Left ventricle myocardium superior (tissue), 1 donor: ENCODE measurements around the gene NTM. TPM values are rescaled to one million over a fixed set of nuclear protein-coding genes. Genes with fewer than 3 reads are reported as not detected.
"Not testable (repeated sequence)": the region's sequence is repeated elsewhere in the genome, so short reads cannot be mapped to it uniquely, and the experiment has no call there.

Experiments
- ATAC-seq: fragments of 200-7000 bp; cut with Tn5 transposase; one replicate; pipeline ENCODE4 v1.9.1; 2020; ENCODE audit warnings: mild to moderate bottlenecking, moderate library complexity
- DNase-seq: peaks from one replicate; pipeline ENCODE4 v3.0.0-alpha.2; 2020
- intact Hi-C: fragments of 100-400 bp; cut with micrococcal nuclease; formaldehyde crosslinking; loops from one replicate; pipeline ENCODE4 v1.11.0; 2022
- total RNA-seq: library from RNA; stranded (reverse); fragmentation: NEBNext Ultra II Directional; extraction: Animal tissue kit (Norgen Biotek cat#: 25700); gene quantifications from one replicate; pipeline ENCODE4 v1.2.1, GENCODE V29; 2021
- donor health status: DM: no; HTN: yes; CAD: no; lungs with severe emphysema.

NTM gene
- total RNA-seq, 1 donor from 2014 or later: 3.3 TPM

DNA sequence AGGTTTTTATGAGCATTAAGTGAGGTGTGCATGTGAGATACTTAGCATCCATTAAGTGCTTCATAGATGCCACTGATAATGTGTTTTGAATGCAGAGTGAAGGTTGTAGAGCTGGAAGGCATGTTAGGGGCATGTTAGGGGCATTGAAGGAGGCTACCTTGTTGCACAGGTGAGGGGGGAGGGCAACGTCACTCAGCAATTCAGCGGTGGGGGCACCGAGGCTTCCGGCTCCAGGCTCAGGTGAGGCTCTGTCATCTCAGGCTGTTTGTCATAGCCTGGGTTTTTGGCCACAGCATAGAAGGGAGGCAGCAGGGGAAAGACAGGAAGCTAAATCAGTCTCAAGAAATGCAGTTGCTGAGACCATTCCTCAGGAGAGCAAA lies 299.0 kb downstream of the NTM start:
- intact Hi-C loops: no loop called here

DNA sequence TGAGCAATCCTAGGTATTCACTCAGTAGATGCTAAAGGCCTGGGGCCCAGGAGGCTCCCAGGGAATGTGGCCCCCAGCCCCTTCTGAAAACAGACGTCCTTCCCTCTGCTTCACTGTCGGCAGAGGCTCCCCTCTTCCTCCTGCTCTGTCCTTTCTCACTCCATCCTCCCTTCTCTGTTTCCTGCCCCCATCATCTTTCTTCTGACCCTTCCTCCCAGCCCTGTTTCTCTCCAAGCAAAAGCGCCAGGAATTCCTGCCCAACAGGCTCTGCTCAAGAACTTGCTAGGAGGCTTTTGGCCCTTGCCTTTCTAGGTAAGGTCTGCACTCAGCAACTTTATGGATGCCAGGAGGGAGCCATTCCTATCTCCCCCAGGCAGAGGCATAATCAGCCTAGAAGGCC lies 300.5 kb downstream of the NTM start:
- ATAC-seq (no peak), DNase-seq (no peak)
- intact Hi-C loops: no loop called here

More for the DNA sequence above, 299.0 kb downstream of the NTM start:
- ATAC-seq (no peak), DNase-seq (no peak)

DNA sequence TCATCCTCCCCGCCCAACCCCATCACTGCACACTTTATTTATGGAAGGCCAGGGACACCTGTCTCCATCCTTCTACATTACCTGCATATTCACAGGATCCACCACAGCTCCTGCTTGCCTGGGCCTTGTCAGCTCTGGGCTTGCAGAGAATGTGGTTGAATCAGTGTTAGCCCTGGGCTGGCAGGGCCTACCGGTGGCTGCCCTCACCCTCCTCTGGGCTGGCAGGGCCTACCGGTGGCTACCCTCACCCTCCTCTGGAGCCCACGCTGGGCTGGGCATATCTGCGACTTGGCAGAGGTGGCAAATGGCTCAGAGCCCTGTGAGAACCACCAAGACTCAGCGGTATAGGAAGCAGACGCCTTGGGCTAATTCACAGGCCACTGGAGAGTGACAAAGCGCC lies 300.9 kb downstream of the NTM start:
- ATAC-seq (no peak), DNase-seq (no peak)
- intact Hi-C loops: no loop called here

DNA sequence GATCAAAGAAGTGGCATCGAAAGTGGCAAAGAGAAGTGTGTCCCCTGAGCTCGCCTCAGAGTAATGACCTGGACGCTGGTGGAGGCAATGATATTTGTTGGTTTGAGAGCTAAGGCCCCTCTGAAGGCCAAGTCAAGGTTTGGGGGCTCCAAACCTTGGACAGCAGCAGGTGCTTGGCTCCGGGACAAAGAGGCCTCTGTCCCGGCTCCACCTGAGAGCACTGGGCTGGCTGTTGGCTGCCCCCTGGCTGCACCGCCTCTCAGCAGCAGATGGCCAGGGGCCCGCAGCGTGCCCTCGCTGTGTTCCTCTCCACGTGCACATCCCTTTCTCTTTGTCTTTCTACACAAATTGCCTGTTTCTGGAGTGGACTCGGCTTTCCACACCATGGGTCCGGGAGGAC lies 301.3 kb downstream of the NTM start:
- DNase-seq (no peak), ATAC-seq (no peak)
- intact Hi-C loops: no loop called here

DNA sequence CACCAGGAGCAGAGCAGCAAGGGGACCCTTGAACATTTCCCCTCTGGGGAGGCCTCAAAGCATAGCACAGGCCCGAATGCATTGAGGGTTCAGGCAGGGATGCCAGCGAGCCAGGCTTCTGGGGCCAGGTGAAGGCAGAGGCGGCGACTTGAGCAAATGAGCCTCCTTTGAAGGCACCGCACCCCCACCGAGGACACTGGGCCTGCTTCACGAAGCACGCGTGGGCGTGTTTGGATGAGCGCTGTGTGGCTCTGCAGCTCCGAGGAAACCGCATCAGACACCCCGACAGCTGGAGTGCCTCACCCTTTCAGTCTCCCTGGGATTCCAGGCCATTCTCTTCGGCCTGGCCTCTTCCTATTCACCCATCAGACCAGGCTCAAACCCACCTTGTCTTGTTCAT lies 301.8 kb downstream of the NTM start:
- intact Hi-C loops: no loop called here
- no peak for ATAC-seq
- DNase-seq: peak; percentile 45

DNA sequence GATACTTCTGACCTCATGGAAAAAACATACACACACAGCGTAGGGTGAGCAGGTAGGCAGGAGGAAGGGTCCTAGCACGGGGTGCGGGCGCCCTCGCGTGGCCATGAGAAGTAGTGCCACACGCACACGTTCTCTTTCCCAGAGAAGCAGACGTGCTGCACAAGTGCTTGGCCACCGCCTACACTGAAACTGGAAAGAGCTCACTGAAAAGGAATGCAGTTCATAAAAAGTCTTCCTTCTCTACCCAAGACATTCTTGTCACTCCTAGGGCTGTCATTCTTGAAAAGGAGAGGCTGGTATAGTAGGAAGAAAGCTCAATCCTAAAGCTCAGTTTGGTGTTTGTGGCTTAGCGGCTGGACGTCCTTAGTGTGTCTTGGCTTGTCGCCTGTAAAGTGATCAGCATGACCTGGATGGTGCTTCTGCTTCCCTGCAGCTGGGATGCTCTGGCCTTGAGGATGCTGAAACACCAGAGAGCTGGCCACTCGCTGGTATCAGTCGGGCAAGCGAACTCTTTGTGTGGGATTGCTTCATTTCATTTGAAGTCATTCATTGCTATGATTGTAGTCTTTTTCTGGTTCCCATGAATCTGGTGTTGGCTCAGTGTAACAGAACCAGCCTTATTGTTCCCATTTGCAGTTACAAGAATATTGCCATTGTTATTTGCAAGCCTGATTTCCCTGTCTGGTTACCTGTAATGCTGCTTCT lies 303.8 kb downstream of the NTM start:
- peak; percentile 82 for DNase-seq
- ATAC-seq: peak; percentile 95
- intact Hi-C loops: no loop called here

- DNase-seq (no peak), ATAC-seq (peak; percentile 10)
- intact Hi-C loops: no loop called here
These were observed 304.9 kb downstream of the NTM start for GRCh38 chr11:131675121-131675888.

DNA sequence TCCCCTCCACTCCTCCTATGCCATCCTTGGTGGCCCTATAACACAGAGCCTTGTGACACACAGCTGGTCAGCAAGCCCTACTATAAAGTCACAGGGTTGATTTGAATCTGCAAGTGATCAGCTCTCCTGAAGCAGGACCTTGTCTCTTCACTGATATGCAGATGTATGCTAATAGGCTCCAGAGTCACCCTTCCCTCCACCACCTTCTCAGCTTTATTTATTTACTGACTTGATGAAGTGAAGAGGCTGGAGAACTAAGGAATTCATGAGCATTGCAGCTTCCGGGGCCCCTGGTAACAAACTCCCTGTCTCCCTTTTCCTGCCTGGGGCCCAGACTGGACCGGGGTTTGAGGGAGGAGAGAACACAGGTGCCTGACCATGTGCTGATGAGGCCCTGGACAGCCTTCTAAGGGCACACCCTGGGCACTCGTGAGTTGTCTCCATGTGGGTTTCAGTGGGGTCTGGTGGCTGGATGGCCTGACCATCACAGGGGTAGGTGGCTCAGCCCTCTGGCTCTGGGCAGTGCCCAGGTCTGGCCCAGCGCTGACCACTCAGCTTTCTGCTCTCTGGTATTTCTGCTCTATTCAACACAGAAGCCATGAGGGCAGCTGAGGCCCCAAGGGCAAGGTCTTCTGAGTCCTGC lies 307.5 kb downstream of the NTM start:
- intact Hi-C loops: no loop called here
- ATAC-seq: no peak
- DNase-seq: no peak

DNA sequence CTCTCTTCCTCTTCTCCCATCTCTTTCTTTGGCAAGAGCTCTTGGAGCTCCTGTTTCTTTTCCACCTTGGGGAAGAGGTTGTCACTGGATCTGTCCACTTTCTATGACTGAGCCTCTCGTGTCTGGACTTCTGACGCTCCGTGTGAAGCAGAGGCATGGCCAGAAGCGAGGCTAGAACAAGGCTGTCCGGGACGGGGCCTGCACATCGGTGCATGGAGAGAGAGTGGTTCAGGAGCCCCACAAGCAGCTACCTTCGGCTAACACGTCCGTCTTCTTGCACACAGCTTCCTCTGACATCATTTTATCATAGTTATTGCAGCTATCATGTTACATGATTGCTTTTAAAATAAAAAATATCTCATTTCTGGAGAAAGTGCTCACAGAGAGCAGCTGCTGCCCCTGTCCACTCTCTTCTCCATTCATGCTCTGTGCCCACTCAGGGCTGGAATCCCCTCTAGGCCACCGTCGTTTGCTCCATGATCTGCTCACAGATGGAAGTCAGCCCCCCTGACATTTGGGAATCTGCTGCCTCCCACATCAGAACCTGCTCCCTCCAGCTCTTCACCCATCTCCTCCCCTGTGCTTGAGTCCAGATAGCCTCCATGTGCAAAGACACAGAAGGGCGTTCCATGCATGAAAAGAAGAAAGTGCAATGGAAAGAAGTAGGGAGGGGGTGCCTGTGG lies 308.4 kb downstream of the NTM start:
- no peak for ATAC-seq
- DNase-seq: no peak
- intact Hi-C loops: no loop called here

DNA sequence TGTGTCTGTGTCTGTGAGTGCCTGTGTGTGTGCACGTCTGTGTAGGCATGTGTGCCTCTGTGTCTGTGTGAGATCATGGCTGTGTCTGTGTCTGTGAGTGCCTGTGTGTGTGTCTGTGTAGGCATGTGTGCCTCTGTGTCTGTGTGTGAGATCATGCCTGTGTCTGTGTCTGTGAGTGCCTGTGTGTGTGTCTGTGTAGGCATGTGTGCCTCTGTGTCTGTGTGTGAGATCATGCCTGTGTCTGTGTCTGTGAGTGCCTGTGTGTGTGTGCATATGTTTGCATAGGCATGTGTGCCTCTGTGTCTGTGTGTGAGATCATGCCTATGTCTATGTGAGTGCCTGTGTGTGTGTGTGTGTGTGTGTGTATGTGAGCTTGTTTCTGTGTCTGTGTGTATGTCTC lies 310.0 kb downstream of the NTM start:
- DNase-seq, intact Hi-C loops: not testable (repeated sequence)
- ATAC-seq: peak; percentile 23

DNA sequence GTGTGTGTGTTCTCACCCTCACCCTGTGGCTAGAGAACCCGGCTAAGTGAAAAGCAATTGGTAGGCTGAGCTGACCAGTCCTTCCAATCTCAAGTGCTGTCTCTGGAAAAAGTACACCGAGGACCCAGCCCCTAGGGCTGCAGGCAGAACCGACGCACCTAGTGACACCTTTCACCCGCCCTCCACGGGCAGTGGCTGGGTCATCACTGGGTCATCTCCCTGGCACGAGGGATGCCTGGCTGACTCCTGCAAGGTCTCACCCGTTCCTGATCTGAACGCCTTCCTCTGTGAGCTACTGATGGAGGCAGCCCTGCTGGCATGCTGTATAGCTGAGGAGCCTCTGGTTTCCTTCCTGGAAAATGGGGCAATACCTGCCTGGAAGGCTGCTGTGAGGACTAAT lies 311.5 kb downstream of the NTM start:
- ATAC-seq (no peak), DNase-seq (no peak)
- intact Hi-C loops: no loop called here

- intact Hi-C loops: no loop called here
- ATAC-seq: no peak
- no peak for DNase-seq
These were observed 312.1 kb downstream of the NTM start for GRCh38 chr11:131682373-131683015.

- ATAC-seq (no peak), DNase-seq (no peak)
- intact Hi-C loops: no loop called here
These were observed 312.7 kb downstream of the NTM start for GRCh38 chr11:131683131-131683530.

DNA sequence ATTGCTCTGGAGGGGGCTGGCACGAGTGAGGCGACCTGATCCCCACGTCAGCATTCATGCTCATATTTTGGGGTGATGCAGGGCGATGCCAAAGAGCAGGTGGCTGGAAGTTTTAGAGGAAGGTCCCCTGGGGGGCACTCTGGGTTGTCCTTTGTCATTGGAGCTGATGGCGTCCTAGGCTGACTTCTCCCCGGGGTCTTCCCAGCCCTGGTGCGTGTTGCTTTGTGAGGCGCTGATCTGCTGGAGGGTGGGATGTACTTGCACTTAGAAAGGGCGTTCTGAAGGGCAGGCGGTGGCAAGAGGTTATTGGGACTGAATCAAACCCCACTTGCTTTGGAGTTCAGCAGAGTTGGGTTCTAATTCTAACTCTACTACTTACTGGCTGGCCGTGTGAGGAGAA lies 313.3 kb downstream of the NTM start:
- DNase-seq (no peak), ATAC-seq (no peak)
- intact Hi-C loops: no loop called here

DNA sequence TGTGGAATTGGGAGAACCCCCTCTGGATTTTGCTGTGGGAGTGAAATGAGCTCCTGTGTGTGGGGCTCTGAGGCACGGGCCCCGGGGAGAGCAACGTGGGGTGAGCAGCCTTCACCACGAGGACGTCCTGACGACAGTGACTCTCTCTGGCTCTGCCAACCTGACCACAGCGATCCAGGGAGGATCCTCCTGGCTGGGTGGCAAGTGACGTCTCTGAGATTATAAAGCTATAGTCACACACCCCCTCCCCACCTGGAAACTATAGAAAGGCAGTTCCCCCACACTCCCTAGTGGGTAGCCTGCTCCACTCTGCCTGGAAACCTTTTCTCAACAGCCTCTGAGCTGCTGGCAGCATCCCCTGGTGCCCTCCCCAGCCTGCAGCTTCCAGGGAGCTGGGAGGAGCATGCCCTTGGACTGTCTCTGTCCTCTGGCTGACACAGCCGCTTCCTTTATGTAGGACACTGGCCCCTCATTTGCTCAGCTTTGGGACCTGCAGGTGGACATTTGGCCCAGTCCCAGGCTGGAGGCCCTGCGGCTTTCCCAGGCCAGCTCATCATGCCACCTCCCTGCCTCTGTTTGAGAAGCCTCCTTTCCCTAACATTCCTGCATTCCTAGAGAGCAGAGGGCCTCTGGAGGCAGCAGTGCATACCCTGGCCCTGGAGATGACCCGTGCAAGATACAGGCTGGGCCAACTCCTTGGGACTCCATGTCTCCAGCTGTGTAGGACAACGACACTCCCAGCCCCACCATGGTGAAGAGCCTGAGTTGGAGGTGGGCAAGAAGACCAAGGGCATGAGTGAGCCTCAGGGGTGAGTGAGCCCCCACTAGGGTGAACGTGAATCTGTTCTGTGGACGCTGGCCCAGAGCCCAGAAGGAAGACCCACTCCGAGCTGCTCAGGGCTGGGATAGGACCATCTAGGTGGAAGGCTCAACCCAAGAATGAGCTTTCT lies 314.0 kb downstream of the NTM start:
- intact Hi-C loops: no loop called here
- DNase-seq (no peak), ATAC-seq (no peak)

DNA sequence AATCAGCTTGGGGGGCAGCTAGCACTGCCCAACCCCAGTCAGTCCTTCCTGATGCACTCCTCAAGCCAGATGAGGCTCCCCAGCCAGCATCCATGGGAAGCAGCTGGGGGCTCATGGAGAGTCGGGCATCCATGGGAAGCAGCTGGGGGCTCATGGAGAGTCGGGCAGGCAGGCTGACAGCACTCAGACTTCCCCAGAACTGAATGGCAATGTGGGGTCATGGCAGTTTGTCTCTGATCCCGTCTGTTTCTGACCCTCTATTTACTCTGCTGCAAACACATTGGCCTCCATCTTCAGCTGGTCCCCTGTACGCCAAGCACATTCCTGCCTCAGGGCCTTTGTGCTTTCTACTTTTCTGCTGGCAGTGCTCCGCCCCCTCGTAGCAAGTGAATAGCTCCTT lies 314.8 kb downstream of the NTM start:
- ATAC-seq: no peak
- intact Hi-C loops: no loop called here
- no peak for DNase-seq

DNA sequence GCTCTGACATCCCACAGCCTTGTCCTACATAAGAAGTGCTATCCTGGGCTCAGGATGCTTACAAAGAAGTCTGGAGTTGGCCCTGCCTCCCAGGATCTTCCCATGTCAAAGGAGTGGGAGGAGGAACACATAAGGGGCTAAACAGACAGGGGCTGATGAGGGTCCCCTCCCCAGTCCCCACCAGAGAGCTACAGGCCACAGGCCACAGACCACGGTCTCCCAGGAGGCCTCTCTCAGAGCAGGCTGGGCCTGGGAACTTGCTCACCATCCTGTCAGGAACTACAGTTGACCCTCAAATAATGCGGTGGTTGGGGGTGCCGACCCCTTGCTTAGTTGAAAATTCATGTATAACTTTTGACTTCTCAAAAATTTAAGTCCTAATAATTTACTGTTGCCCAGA lies 315.5 kb downstream of the NTM start:
- DNase-seq (no peak), ATAC-seq (no peak)
- intact Hi-C loops: no loop called here

DNA sequence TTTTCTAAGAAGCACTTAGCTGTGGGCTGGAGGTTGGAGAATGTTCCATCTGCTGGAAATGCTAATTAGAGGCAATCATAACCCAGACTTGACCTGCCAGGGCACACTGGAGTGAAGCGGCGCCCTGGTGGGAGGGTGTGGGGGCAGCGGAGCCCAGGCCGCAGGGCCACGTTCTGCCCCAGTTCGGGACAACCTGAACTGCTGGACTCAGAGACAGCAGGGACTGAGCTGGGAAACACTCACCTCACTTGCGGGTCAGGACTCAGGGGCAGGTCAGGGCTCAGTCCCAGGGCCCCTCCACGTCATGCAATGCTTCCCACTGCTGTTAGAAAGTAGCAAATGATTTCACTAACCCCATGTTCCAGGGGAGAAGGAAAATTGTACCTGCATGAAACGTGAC lies 316.4 kb downstream of the NTM start:
- no peak for ATAC-seq
- intact Hi-C loops: no loop called here
- no peak for DNase-seq
